DND-41 (cell line): Measurements from ENCODE around the gene ATP6V0D1.
"Not testable (repeated sequence)": the region's sequence is repeated elsewhere in the genome, so short reads cannot be mapped to it uniquely, and the experiment has no call there.

Experiments used
- ATAC-seq: fragments of 200-7000 bp; cut with Tn5 transposase; 3 replicates; pipeline ENCODE4 v1.9.1; 2021; ENCODE audit warnings: low read depth; ENCODE audit not compliant: insufficient read depth
- DNase-seq: peaks from one replicate; pipeline ENCODE4 v3.0.0-alpha.2; 2020
- H2AFZ ChIP-seq: 2 replicates; pipeline ENCODE4 v1.6.0; 2012; ENCODE audit warnings: low read depth, low read length
- H3K27ac ChIP-seq: 2 replicates; pipeline ENCODE4 v1.5.1; 2012; ENCODE audit warnings: low read length, inconsistent platforms
- H3K27me3 ChIP-seq: fragments of 200-600 bp; sonication (generic); 2 replicates; pipeline ENCODE4 v1.6.0; 2012; ENCODE audit warnings: low read length, mild to moderate bottlenecking, inconsistent platforms; ENCODE audit not compliant: insufficient read depth, poor library complexity
- H3K36me3 ChIP-seq: 2 replicates; pipeline ENCODE4 v1.5.1; 2012; ENCODE audit warnings: low read length, inconsistent platforms; ENCODE audit not compliant: insufficient read depth
- H3K4me1 ChIP-seq: 2 replicates; pipeline ENCODE4 v1.5.1; 2012; ENCODE audit warnings: mild to moderate bottlenecking, low read length; ENCODE audit not compliant: insufficient read depth
- H3K4me2 ChIP-seq: 2 replicates; pipeline ENCODE4 v1.6.0; 2012; ENCODE audit warnings: mild to moderate bottlenecking, moderate library complexity, low read length, inconsistent platforms; ENCODE audit not compliant: insufficient read depth
- H3K4me3 ChIP-seq, 2 experiments: fragments of 200-600 bp in 1 of 2; shearing (Covaris generic) in 1 of 2; 2 replicates each; pipeline ENCODE4 v1.5.1; 2012 to 2016; ENCODE audit warnings: inconsistent platforms in 2 of 2, low read length in 2 of 2, mild to moderate bottlenecking in 2 of 2, low read depth in 1 of 2, moderate library complexity in 1 of 2
- H3K79me2 ChIP-seq: 2 replicates; pipeline ENCODE4 v1.6.0; 2012; ENCODE audit warnings: low read length, inconsistent platforms; ENCODE audit not compliant: insufficient read depth
- H3K9ac ChIP-seq: 2 replicates; pipeline ENCODE4 v1.6.0; 2012; ENCODE audit warnings: low read depth, mild to moderate bottlenecking, inconsistent platforms, low read length, moderate library complexity
- H3K9me3 ChIP-seq: 2 replicates; pipeline ENCODE4 v1.5.1; 2012; ENCODE audit warnings: low read length, moderate library complexity, mild to moderate bottlenecking, inconsistent platforms; ENCODE audit not compliant: insufficient read depth, severe bottlenecking
- H4K20me1 ChIP-seq: 2 replicates; pipeline ENCODE4 v1.6.0; 2012; ENCODE audit warnings: low read length; ENCODE audit not compliant: insufficient read depth
- EZH2 ChIP-seq: IDR thresholded peaks from 3 replicates; pipeline ENCODE4 v1.6.1; 2012; ENCODE audit warnings: borderline replicate concordance, low read depth, mild to moderate bottlenecking, moderate library complexity, low read length, inconsistent platforms; ENCODE audit not compliant: severe bottlenecking
- TF ChIP-seq, protein P1 (sequence below): IDR thresholded peaks from 2 replicates; pipeline ENCODE4 v1.5.1; 2012; ENCODE audit warnings: borderline replicate concordance, low read length, moderate library complexity, mild to moderate bottlenecking; ENCODE audit not compliant: poor library complexity, severe bottlenecking; ENCODE audit errors: extremely low read depth

Gene ATP6V0D1

DNA sequence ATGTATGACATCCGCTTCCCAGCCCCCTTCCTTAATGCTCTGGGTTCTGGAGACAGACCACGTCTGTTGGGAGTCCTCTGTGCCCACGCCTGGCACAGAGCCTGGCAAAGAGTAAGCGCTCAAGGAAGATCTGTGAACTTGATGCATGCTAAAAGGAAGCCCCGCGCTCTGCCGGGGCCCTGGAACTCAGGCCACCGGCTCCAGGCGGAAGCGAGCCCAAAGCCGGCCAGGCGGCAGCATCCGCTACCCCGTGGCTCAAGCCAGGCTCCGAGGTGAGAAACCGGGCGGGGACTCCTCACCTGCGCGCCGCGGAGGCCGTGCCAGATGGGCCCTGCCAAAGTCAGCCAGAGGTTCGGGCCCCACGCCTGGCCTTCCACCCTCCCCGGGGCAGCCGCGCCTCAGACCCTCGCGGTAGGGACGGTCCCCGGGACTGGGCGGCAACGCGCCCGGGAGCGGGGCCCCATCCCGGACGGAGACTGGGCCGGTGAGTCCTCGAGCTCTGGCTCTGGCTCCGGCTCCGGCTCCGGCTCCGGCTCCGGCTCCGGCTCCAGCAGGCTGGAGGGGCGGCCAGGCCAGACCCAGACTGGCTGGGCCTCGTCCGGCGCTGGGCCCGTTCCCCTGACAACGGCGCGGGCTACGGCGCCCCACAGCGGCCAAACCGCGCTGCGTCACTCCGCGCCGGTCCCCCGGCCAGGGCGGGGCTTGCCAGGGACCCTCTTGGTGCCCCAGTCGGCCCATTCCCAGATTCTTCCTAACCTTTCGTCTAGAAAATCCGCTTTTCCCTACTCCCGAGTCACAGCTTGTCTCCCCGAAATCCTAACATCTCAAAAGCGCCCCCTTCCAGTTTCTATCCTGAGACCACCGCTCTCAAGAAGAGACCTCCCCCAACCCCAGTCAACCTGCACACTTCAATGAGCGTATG, 64.8 kb downstream of the ATP6V0D1 start, which contains the start of gene ZDHHC1:
Gene ZDHHC1, minus strand, starts transcription at position 606 of the 922 bp plus-strand sequence. CDS start 8,702 bp downstream, outside the sequence.
- DNase-seq = no peak

DNA sequence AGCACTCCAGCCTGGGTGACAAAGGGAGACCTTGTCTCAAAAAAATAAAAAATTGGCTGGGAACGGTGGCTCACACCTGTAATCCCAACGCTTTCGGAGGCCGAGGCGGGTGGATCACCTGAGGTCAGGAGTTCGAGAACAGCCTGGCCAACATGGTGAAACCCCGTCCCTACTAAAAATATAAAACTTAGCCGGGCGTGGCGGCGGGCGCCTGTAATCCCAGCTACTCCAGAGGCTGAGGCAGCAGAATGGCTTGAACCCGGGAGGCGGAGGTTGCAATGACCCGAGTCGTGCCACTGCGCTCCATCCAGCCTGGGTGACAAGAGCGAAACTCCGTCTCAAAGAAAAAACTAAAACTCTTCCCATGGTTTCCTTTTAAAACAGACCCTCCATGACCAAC, 65.5 kb downstream of the ATP6V0D1 start:
- not testable (repeated sequence) for DNase-seq, H3K4me3 ChIP-seq, H3K79me2 ChIP-seq, ATAC-seq, H2AFZ ChIP-seq, H3K4me1 ChIP-seq, H4K20me1 ChIP-seq, H3K36me3 ChIP-seq, H3K4me2 ChIP-seq, H3K9me3 ChIP-seq, H3K9ac ChIP-seq, H3K27ac ChIP-seq
- H3K27me3 ChIP-seq = peaks cover 11% of the 10 kb centered on the region

More for the DNA sequence above, 64.8 kb downstream of the ATP6V0D1 start, which contains the start of gene ZDHHC1:
- Histone ChIP-seq H2AFZ (no peak within 1 kb of the TSS), H3K27me3 (peaks cover 9% of the 10 kb centered on the region), H3K4me2 (no peak within 1 kb of the TSS), H3K79me2 (no peaks in the 10 kb centered on the region), H3K36me3 (no peaks in the 10 kb centered on the region), H3K9me3 (no peaks in the 10 kb centered on the region), H4K20me1 (no peaks in the 10 kb centered on the region), H3K9ac (no peak within 1 kb of the TSS), H3K4me1 (no peaks in the 10 kb centered on the region), H3K4me3 (no peak within 1 kb of the TSS), H3K27ac (no peak within 1 kb of the TSS)
- ATAC-seq = no peak
- TF ChIP-seq EZH2 = no peak
- TF ChIP-seq, protein P1, sequence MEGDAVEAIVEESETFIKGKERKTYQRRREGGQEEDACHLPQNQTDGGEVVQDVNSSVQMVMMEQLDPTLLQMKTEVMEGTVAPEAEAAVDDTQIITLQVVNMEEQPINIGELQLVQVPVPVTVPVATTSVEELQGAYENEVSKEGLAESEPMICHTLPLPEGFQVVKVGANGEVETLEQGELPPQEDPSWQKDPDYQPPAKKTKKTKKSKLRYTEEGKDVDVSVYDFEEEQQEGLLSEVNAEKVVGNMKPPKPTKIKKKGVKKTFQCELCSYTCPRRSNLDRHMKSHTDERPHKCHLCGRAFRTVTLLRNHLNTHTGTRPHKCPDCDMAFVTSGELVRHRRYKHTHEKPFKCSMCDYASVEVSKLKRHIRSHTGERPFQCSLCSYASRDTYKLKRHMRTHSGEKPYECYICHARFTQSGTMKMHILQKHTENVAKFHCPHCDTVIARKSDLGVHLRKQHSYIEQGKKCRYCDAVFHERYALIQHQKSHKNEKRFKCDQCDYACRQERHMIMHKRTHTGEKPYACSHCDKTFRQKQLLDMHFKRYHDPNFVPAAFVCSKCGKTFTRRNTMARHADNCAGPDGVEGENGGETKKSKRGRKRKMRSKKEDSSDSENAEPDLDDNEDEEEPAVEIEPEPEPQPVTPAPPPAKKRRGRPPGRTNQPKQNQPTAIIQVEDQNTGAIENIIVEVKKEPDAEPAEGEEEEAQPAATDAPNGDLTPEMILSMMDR = no peak

DNA sequence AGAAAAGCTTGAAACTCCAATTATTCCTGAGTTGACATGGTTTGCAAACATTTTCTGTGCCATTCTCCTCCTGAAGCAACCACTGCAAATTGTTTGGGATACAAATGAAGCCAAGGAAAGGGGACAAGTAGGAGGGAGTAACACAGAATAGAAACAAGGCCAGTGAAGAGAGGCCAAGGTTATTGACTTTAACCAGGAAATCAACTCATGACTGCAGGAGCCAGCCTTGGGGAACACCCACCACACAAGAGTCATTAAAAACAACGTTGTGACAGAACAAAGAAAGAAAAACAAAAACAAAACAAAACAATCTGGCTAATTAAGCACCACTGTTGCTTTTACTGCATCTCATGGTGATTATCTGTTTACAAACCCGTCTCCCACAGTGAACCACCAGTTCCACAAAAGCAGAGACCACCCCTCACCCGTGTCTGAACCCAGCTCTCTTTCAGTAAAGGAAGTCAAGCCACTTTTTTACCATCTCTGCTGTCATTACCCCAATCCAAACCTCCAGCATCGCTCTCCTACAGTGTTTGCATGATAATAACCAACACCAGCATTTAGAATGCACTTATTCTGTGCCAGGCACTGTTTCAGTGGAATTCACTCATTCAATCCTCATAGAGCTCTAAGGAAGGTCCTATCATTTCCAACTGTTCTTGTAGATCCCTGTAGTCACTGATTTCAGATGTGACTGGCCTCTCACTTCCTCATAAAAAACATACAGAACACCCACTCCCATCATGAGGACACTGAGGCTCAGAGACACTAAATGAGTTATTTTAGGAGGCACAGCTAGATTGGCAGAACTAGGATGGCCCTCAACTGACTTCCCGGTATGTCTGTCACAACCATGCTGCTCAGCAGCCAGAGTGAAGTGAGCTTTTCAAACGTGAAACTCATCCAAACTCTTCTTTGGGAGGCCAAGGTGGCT, 66.7 kb downstream of the ATP6V0D1 start:
- Histone ChIP-seq H3K27me3 (peaks cover 11% of the 10 kb centered on the region), H3K9me3 (no peaks in the 10 kb centered on the region), H3K4me3 (no peak overlapping the region), H3K4me2 (no peak overlapping the region), H3K27ac (no peak overlapping the region), H3K9ac (no peak overlapping the region), H4K20me1 (no peaks in the 10 kb centered on the region), H3K79me2 (no peaks in the 10 kb centered on the region), H3K36me3 (no peaks in the 10 kb centered on the region), H3K4me1 (no peaks in the 10 kb centered on the region), H2AFZ (no peak overlapping the region)
- TF ChIP-seq EZH2 = no peak
- TF ChIP-seq, protein P1 = no peak
- DNase-seq (no peak), ATAC-seq (no peak)
